ENCODE measurements around the gene SORCS1.

The SORCS1 gene

GRCh38 chr10:107010531-107010930 lies 154.0 kb downstream of the SORCS1 start:
- no peaks in the 10 kb centered on the region for H3K36me3 ChIP-seq (ENCODE audit: control insufficient read depth, low read depth, low read length)
- peaks cover 28% of the 10 kb centered on the region for H3K4me1 ChIP-seq (ENCODE audit: control insufficient read depth, low read depth, low read length)
- H3K27me3 ChIP-seq (ENCODE audit: control insufficient read depth, insufficient read depth, low read length), result no peaks in the 10 kb centered on the region
- H3K27ac ChIP-seq (ENCODE audit: low read length), result no peak overlapping the region
- H3K9me3 ChIP-seq (ENCODE audit: control insufficient read depth, low read depth, low read length), result no peaks in the 10 kb centered on the region
- H3K9ac ChIP-seq (ENCODE audit: low read length), result no peak overlapping the region
- H3K4me3 ChIP-seq (ENCODE audit: low read length), result no peak overlapping the region

DNA sequence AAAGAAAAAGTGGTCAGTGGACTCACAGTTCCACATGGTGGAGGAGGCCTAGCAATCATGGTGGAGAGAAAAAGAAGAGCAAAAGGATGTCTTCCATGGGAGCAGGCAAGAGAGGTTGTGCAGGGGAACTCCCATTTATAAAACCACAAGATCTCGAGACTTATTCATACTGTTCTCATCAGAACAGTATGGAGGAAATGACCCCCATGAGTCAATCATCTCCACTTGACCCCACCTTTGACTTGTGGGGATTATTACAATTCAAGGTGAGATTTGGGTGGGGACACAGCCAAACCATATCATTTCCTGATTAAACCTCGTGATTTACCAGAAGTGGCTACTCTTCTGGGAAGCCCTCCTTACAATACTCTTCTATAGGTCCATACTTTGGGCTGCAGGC lies 160.1 kb downstream of the SORCS1 start:
- Histone ChIP-seq H3K9me3 (ENCODE audit: control insufficient read depth, low read depth, low read length) (no peaks in the 10 kb centered on the region), H3K27ac (ENCODE audit: low read length) (no peak overlapping the region), H3K27me3 (ENCODE audit: control insufficient read depth, insufficient read depth, low read length) (no peaks in the 10 kb centered on the region), H3K36me3 (ENCODE audit: control insufficient read depth, low read depth, low read length) (no peaks in the 10 kb centered on the region), H3K9ac (ENCODE audit: low read length) (no peak overlapping the region), H3K4me3 (ENCODE audit: low read length) (no peak overlapping the region), H3K4me1 (ENCODE audit: control insufficient read depth, low read depth, low read length) (no peaks in the 10 kb centered on the region)

GRCh38 chr10:107002068-107002467 lies 162.4 kb downstream of the SORCS1 start:
- Histone ChIP-seq H3K9me3 (ENCODE audit: control insufficient read depth, low read depth, low read length) (no peaks in the 10 kb centered on the region), H3K9ac (ENCODE audit: low read length) (no peak overlapping the region), H3K27ac (ENCODE audit: low read length) (no peak overlapping the region), H3K4me1 (ENCODE audit: control insufficient read depth, low read depth, low read length) (no peaks in the 10 kb centered on the region), H3K4me3 (ENCODE audit: low read length) (no peak overlapping the region), H3K36me3 (ENCODE audit: control insufficient read depth, low read depth, low read length) (no peaks in the 10 kb centered on the region), H3K27me3 (ENCODE audit: control insufficient read depth, insufficient read depth, low read length) (no peaks in the 10 kb centered on the region)

DNA sequence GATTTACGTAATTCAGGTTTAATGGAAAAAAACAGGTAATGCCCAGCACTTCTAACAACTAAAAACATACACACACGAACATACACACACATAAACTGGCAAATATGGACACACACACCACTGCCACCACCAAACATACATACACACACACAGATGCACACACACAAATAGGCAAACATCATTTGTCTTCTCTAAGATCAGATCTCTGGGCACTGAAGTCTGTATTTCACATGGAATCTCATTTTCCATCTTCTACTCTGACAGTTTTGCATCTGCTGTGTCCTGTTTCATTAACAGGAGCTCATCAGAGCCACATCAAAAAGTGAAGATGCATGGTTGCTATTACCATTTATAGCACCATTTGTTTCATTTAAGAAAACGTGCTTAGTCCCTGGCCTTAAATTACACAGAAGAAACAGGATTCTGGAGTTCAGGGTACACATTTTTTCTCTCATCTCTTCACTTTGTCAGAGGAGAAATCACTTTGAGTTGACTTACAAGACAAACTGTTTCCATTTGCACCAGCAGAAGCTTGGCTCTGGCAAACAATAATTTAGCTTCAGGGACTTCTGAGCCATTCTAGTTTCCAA lies 165.3 kb downstream of the SORCS1 start:
- no peak overlapping the region for H3K9ac ChIP-seq (ENCODE audit: low read length)
- no peaks in the 10 kb centered on the region for H3K9me3 ChIP-seq (ENCODE audit: control insufficient read depth, low read depth, low read length)
- H3K4me3 ChIP-seq (ENCODE audit: low read length), result no peak overlapping the region
- H3K27me3 ChIP-seq (ENCODE audit: control insufficient read depth, insufficient read depth, low read length), result no peaks in the 10 kb centered on the region
- H3K4me1 ChIP-seq (ENCODE audit: control insufficient read depth, low read depth, low read length), result no peaks in the 10 kb centered on the region
- H3K36me3 ChIP-seq (ENCODE audit: control insufficient read depth, low read depth, low read length), result no peaks in the 10 kb centered on the region
- no peak overlapping the region for H3K27ac ChIP-seq (ENCODE audit: low read length)

DNA sequence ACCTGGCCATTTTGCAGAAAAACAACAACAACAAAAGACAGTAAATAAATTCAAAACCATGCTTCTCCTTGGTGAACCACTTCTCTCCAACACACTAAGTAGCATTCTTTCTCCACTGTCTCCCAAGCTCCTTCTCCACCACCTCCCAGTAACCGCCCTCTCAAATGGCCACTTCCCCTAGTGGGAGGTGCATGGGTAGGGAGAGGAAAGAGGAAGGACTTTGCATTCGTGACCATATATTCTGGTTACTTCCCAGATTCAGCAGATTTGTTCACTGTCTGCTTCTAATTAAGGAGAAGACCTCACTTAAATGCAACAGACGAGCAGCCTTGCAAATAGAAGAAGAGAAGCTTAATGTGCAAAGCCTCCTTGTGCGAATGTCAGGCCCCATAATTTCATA lies 166.8 kb downstream of the SORCS1 start:
- H3K36me3 ChIP-seq (ENCODE audit: control insufficient read depth, low read depth, low read length), result no peaks in the 10 kb centered on the region
- no peak overlapping the region for H3K9ac ChIP-seq (ENCODE audit: low read length)
- no peaks in the 10 kb centered on the region for H3K4me1 ChIP-seq (ENCODE audit: control insufficient read depth, low read depth, low read length)
- no peak overlapping the region for H3K27ac ChIP-seq (ENCODE audit: low read length)
- no peak overlapping the region for H3K4me3 ChIP-seq (ENCODE audit: low read length)
- no peaks in the 10 kb centered on the region for H3K9me3 ChIP-seq (ENCODE audit: control insufficient read depth, low read depth, low read length)
- H3K27me3 ChIP-seq (ENCODE audit: control insufficient read depth, insufficient read depth, low read length), result no peaks in the 10 kb centered on the region

- no peak overlapping the region for H3K27ac ChIP-seq (ENCODE audit: low read length)
- H3K4me3 ChIP-seq (ENCODE audit: low read length), result no peak overlapping the region
Observed at GRCh38 chr10:106996510-106996909, 168.0 kb downstream of the SORCS1 start.

GRCh38 chr10:106992055-106992454 lies 172.5 kb downstream of the SORCS1 start:
- Histone ChIP-seq H3K27ac (ENCODE audit: low read length) (no peak overlapping the region), H3K9me3 (ENCODE audit: control insufficient read depth, low read depth, low read length) (no peaks in the 10 kb centered on the region), H3K4me1 (ENCODE audit: control insufficient read depth, low read depth, low read length) (no peaks in the 10 kb centered on the region), H3K27me3 (ENCODE audit: control insufficient read depth, insufficient read depth, low read length) (no peaks in the 10 kb centered on the region), H3K36me3 (ENCODE audit: control insufficient read depth, low read depth, low read length) (no peaks in the 10 kb centered on the region), H3K9ac (ENCODE audit: low read length) (no peak overlapping the region), H3K4me3 (ENCODE audit: low read length) (no peak overlapping the region)

More at GRCh38 chr10:106996510-106996909, 168.0 kb downstream of the SORCS1 start:
- Histone ChIP-seq H3K9ac (ENCODE audit: low read length) (no peak overlapping the region), H3K36me3 (ENCODE audit: control insufficient read depth, low read depth, low read length) (no peaks in the 10 kb centered on the region), H3K4me1 (ENCODE audit: control insufficient read depth, low read depth, low read length) (no peaks in the 10 kb centered on the region), H3K9me3 (ENCODE audit: control insufficient read depth, low read depth, low read length) (no peaks in the 10 kb centered on the region), H3K27me3 (ENCODE audit: control insufficient read depth, insufficient read depth, low read length) (no peaks in the 10 kb centered on the region)

DNA sequence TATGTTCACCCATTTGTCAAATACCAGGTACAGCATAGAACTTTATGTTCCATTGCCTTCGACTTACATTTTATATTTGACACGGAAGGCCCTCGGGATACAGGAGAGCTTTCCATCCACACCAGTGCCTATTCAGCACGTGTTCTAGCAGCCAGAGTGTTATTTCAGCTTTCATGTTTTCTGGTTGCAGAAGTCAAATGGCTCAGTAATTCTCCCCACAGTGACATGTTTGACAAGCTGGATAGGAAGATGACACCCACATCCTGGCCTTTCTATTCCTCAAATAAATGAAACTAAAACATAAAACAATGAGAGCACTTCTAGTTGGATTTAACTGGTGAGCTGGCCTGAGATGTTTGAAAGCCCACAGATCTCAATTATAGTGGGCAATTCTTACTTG lies 173.4 kb downstream of the SORCS1 start:
- H3K36me3 ChIP-seq (ENCODE audit: control insufficient read depth, low read depth, low read length), result no peaks in the 10 kb centered on the region

DNA sequence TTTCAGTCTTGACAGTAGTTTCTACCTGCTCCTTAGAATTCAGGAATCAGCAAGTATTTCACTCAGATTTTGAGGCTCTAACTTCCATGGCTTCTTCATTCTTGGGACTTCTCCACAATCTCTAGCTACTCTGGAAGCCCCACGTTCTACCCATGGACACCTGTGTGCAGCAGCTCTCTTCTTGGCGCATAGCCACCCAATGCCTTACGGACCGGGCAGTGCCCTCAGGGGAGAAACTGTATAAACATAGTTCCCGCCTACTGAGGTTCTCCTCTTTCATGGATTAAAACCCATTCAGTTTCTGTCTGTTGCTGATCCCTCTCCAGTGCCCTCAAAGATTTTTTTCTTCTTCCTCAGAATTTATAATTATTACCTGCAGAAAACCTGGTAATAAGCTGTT lies 177.1 kb downstream of the SORCS1 start:
- Histone ChIP-seq H3K4me3 (ENCODE audit: low read length) (no peak overlapping the region), H3K27ac (ENCODE audit: low read length) (no peak overlapping the region), H3K9ac (ENCODE audit: low read length) (no peak overlapping the region), H3K9me3 (ENCODE audit: control insufficient read depth, low read depth, low read length) (no peaks in the 10 kb centered on the region), H3K36me3 (ENCODE audit: control insufficient read depth, low read depth, low read length) (no peaks in the 10 kb centered on the region), H3K27me3 (ENCODE audit: control insufficient read depth, insufficient read depth, low read length) (no peaks in the 10 kb centered on the region), H3K4me1 (ENCODE audit: control insufficient read depth, low read depth, low read length) (no peaks in the 10 kb centered on the region)

More for the DNA sequence above, 173.4 kb downstream of the SORCS1 start:
- Histone ChIP-seq H3K27me3 (ENCODE audit: control insufficient read depth, insufficient read depth, low read length) (no peaks in the 10 kb centered on the region), H3K27ac (ENCODE audit: low read length) (no peak overlapping the region), H3K4me1 (ENCODE audit: control insufficient read depth, low read depth, low read length) (no peaks in the 10 kb centered on the region), H3K9me3 (ENCODE audit: control insufficient read depth, low read depth, low read length) (no peaks in the 10 kb centered on the region), H3K9ac (ENCODE audit: low read length) (no peak overlapping the region), H3K4me3 (ENCODE audit: low read length) (no peak overlapping the region)

GRCh38 chr10:106982268-106982667 lies 182.2 kb downstream of the SORCS1 start:
- no peak overlapping the region for H3K27ac ChIP-seq (ENCODE audit: low read length)

GRCh38 chr10:106981452-106982075 lies 182.9 kb downstream of the SORCS1 start:
- Histone ChIP-seq H3K36me3 (ENCODE audit: control insufficient read depth, low read depth, low read length) (no peaks in the 10 kb centered on the region), H3K27me3 (ENCODE audit: control insufficient read depth, insufficient read depth, low read length) (no peaks in the 10 kb centered on the region), H3K27ac (ENCODE audit: low read length) (no peak overlapping the region), H3K9me3 (ENCODE audit: control insufficient read depth, low read depth, low read length) (no peaks in the 10 kb centered on the region), H3K4me3 (ENCODE audit: low read length) (no peak overlapping the region), H3K9ac (ENCODE audit: low read length) (no peak overlapping the region), H3K4me1 (ENCODE audit: control insufficient read depth, low read depth, low read length) (peaks cover 8% of the 10 kb centered on the region)

More at GRCh38 chr10:106982268-106982667, 182.2 kb downstream of the SORCS1 start:
- Histone ChIP-seq H3K9me3 (ENCODE audit: control insufficient read depth, low read depth, low read length) (no peaks in the 10 kb centered on the region), H3K4me1 (ENCODE audit: control insufficient read depth, low read depth, low read length) (peaks cover 8% of the 10 kb centered on the region), H3K36me3 (ENCODE audit: control insufficient read depth, low read depth, low read length) (no peaks in the 10 kb centered on the region), H3K27me3 (ENCODE audit: control insufficient read depth, insufficient read depth, low read length) (no peaks in the 10 kb centered on the region), H3K9ac (ENCODE audit: low read length) (no peak overlapping the region), H3K4me3 (ENCODE audit: low read length) (no peak overlapping the region)
